DOHH2 (cell line): ENCODE results near the gene TDP2.

ENCODE experiments used
- H3F3A ChIP-seq: fragments of 200-600 bp; sonication (generic), shearing (Covaris generic); 2 replicates; pipeline ENCODE4 v1.6.0; 2016; ENCODE audit warnings: antibody characterized with exemption, mild to moderate bottlenecking; ENCODE audit not compliant: control insufficient read depth, insufficient read depth
- H3K27ac ChIP-seq: fragments of 200-600 bp; sonication (generic); 2 replicates; pipeline ENCODE4 v1.5.1; 2014; ENCODE audit warnings: low read depth, mild to moderate bottlenecking, low read length, moderate library complexity
- H3K27me3 ChIP-seq: fragments of 200-600 bp; sonication (generic); 2 replicates; pipeline ENCODE4 v1.6.1; 2014; ENCODE audit warnings: mild to moderate bottlenecking, low read length, mixed read lengths; ENCODE audit not compliant: control insufficient read depth
- H3K36me3 ChIP-seq: fragments of 200-600 bp; sonication (generic); 2 replicates; pipeline ENCODE4 v1.6.1; 2014; ENCODE audit warnings: mild to moderate bottlenecking, low read length, moderate library complexity, mixed read lengths; ENCODE audit not compliant: control insufficient read depth
- H3K4me1 ChIP-seq: fragments of 200-600 bp; sonication (generic); 2 replicates; pipeline ENCODE4 v1.6.1; 2014; ENCODE audit warnings: mild to moderate bottlenecking, low read length, mixed read lengths; ENCODE audit not compliant: control insufficient read depth
- H3K4me2 ChIP-seq: fragments of 200-600 bp; sonication (generic); 2 replicates; pipeline ENCODE4 v1.6.0; 2014; ENCODE audit warnings: mild to moderate bottlenecking, low read length, moderate library complexity
- H3K4me3 ChIP-seq: fragments of 200-600 bp; sonication (generic); 2 replicates; pipeline ENCODE4 v1.5.1; 2014; ENCODE audit warnings: mild to moderate bottlenecking, low read length, mixed read lengths
- H3K79me2 ChIP-seq: fragments of 200-600 bp; sonication (generic); 2 replicates; pipeline ENCODE4 v1.6.1; 2014; ENCODE audit warnings: mild to moderate bottlenecking, low read length, mixed read lengths; ENCODE audit not compliant: control insufficient read depth
- H3K9me2 ChIP-seq: fragments of 200-600 bp; sonication (generic); replicated peaks from 2 replicates; pipeline ENCODE4 v1.6.1; 2014; ENCODE audit warnings: mild to moderate bottlenecking, low read length, mixed read lengths; ENCODE audit not compliant: control insufficient read depth
- H3K9me3 ChIP-seq: fragments of 200-600 bp; sonication (generic); 2 replicates; pipeline ENCODE4 v1.6.1; 2014; ENCODE audit warnings: antibody characterized with exemption, low read length, mixed read lengths; ENCODE audit not compliant: control insufficient read depth, insufficient read depth
- H4K20me1 ChIP-seq: fragments of 200-600 bp; sonication (generic); 2 replicates; pipeline ENCODE4 v1.6.0; 2014; ENCODE audit warnings: low read depth, mild to moderate bottlenecking, antibody characterized with exemption, low read length, moderate library complexity; ENCODE audit not compliant: control insufficient read depth, insufficient read depth
- CTCF ChIP-seq: fragments of 200-600 bp; sonication (generic); IDR thresholded peaks from one replicate; pipeline ENCODE4 v1.5.1; 2014; ENCODE audit warnings: antibody characterized with exemption, mild to moderate bottlenecking, low read depth, low read length; ENCODE audit not compliant: poor library complexity, severe bottlenecking
- EZH2phosphoT487 ChIP-seq: fragments of 200-600 bp; sonication (generic); IDR thresholded peaks from 2 replicates; pipeline ENCODE4 v1.6.1; 2017; ENCODE audit warnings: borderline replicate concordance, mild to moderate bottlenecking, antibody characterized with exemption, low read length, moderate library complexity, mixed read lengths

The TDP2 gene

GRCh38 chr6:24613361-24614042, 53.2 kb downstream of the TDP2 start:
- TF ChIP-seq EZH2phosphoT487: no peak
- TF ChIP-seq CTCF: no peak
- Histone ChIP-seq H3K4me1 (no peaks in the 10 kb centered on the region), H3K4me2 (no peak overlapping the region), H3K36me3 (no peaks in the 10 kb centered on the region), H3K9me3 (no peaks in the 10 kb centered on the region), H3K27ac (no peak overlapping the region), H3F3A (no peaks in the 10 kb centered on the region), H4K20me1 (no peaks in the 10 kb centered on the region), H3K27me3 (no peaks in the 10 kb centered on the region; the same call in 1 of the 2 replicates), H3K79me2 (no peaks in the 10 kb centered on the region), H3K9me2 (no peaks in the 10 kb centered on the region), H3K4me3 (no peak overlapping the region)

GRCh38 chr6:24610672-24611071, 56.0 kb downstream of the TDP2 start:
- Histone ChIP-seq H3K9me3 (no peaks in the 10 kb centered on the region), H3F3A (no peaks in the 10 kb centered on the region), H3K27ac (no peak overlapping the region), H3K4me3 (no peak overlapping the region), H3K4me1 (no peaks in the 10 kb centered on the region), H4K20me1 (no peaks in the 10 kb centered on the region), H3K4me2 (no peak overlapping the region), H3K27me3 (no peaks in the 10 kb centered on the region; the same call in 1 of the 2 replicates), H3K36me3 (no peaks in the 10 kb centered on the region), H3K79me2 (no peaks in the 10 kb centered on the region), H3K9me2 (no peaks in the 10 kb centered on the region)
- TF ChIP-seq CTCF (no peak), EZH2phosphoT487 (no peak)

- Histone ChIP-seq H3K27me3 (no peaks in the 10 kb centered on the region), H4K20me1 (no peaks in the 10 kb centered on the region), H3F3A (no peaks in the 10 kb centered on the region), H3K36me3 (no peaks in the 10 kb centered on the region), H3K4me3 (no peak overlapping the region), H3K9me2 (no peaks in the 10 kb centered on the region), H3K4me2 (no peak overlapping the region), H3K79me2 (no peaks in the 10 kb centered on the region), H3K4me1 (no peaks in the 10 kb centered on the region), H3K9me3 (no peaks in the 10 kb centered on the region), H3K27ac (no peak overlapping the region)
- TF ChIP-seq CTCF (no peak), EZH2phosphoT487 (no peak)
Observed at GRCh38 chr6:24607310-24608105, 59.2 kb downstream of the TDP2 start.
